Measurements from ENCODE around the gene GRID1.

DNA sequence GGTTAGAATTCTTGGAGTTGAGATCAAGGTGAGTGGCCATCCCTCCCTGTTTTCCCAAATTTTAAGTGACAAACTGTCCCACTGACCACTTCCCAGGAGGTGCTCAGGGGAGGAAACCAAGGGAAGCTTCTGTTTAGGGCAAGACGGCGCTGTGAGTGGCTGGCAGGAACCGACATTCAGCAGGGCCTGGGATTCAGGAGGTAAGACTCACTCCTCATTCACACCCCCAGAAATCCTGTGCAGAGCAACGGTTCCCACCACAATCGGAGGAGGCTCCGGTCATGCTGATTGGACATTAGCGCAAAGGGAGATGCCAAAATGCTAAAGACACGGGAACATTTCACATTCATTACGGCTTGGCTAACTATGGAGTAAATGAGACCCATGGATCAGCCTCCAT is 200.9 kb downstream of the GRID1 start:
- no peak for TF ChIP-seq POLR2A (IDR thresholded peaks at IDR 0.05; ENCODE audit: low read length)
- no peak for TF ChIP-seq GATA1 (IDR thresholded peaks at IDR 0.05; ENCODE audit: low read depth, low read length)

Measured in erythroblast (primary cell).